ENCODE results near the gene EDAR. TPM values are rescaled to one million over a fixed set of nuclear protein-coding genes. Genes with fewer than 3 reads are reported as not detected.

The EDAR gene
- total and polyA plus RNA-seq, 8 donors = 0.93 to 1.1 TPM; not detected in 6

DNA sequence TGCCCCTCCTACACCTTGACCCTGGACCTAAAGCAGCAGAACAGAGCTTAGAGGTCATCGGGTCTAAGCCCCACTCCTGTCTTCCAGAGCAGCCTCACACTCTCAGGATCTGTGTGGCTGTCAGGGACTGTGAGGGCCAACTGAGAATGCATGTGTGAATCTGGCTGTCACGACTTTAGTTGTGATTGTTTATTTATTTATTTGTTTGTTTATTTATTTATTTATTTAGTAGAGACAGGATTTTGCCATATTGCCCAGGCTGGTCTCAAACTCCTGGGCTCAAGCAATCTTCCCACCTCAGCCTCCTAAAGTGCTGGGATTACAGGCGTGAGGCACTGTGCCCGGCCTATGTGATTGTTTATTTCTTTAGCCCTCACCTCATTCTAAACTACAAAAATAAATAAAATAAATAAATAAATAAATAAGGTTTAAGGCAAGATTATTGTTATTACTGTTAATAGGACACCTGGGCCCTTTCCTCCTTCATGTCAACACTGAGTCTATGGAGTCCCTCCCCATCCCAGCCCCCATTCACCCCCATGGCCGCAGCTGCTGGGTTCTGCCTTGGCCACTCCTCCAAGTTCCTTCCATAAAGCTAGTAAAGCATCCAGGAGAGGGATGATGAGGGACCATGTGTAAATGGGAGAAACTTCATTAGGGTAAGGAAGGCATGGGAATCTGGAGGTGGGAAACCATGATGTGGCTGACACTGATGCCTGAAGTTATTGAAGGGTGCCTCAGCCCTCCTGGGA lies 39.9 kb upstream of the EDAR start:
- 78 to 86% (median 83%) methylated on average over 5 of the region's 5 CpGs for WGBS, 5 donors
- no peaks in the 10 kb centered on the region for H3K27me3 ChIP-seq
- intact Hi-C loops (cut with DNase I; ENCODE audit: low total_unique reads) = no loop called here
- TF ChIP-seq POLR2AphosphoS5 (IDR thresholded peaks at IDR 0.05) = no peak
- no peak for TF ChIP-seq CTCF (IDR thresholded peaks at IDR 0.05)
- TF ChIP-seq POLR2A (IDR thresholded peaks at IDR 0.05) = no peak
- no peak for DNase-seq
- peaks cover 6 to 20% (median 15%) of the 10 kb centered on the region in 4 donors for H3K4me1 ChIP-seq
- no peaks in the 10 kb centered on the region for H3K9me3 ChIP-seq
- no peak overlapping the region for H3K4me3 ChIP-seq
- no peaks in the 10 kb centered on the region for H3K36me3 ChIP-seq
- H3K27ac ChIP-seq = no peak overlapping the region

- Histone ChIP-seq H3K27ac (no peak overlapping the region), H3K4me3 (no peak overlapping the region), H3K4me1 (peaks cover 6 to 20% (median 15%) of the 10 kb centered on the region in 4 donors), H3K27me3 (no peaks in the 10 kb centered on the region), H3K36me3 (no peaks in the 10 kb centered on the region), H3K9me3 (no peaks in the 10 kb centered on the region)
- TF ChIP-seq CTCF (IDR thresholded peaks at IDR 0.05) (no peak), POLR2A (IDR thresholded peaks at IDR 0.05) (no peak), POLR2AphosphoS5 (IDR thresholded peaks at IDR 0.05) (no peak), EP300 (IDR thresholded peaks at IDR 0.05) (no peak)
- peak in 1 of 2 donors; percentile 19 for DNase-seq
- WGBS, 5 donors = 85 to 97% (median 86%) methylated on average over 6 of the region's 6 CpGs
- intact Hi-C loops (cut with DNase I; ENCODE audit: low total_unique reads) = no loop called here
These were observed 39.3 kb upstream of the EDAR start for GRCh38 chr2:109028277-109028676.

DNA sequence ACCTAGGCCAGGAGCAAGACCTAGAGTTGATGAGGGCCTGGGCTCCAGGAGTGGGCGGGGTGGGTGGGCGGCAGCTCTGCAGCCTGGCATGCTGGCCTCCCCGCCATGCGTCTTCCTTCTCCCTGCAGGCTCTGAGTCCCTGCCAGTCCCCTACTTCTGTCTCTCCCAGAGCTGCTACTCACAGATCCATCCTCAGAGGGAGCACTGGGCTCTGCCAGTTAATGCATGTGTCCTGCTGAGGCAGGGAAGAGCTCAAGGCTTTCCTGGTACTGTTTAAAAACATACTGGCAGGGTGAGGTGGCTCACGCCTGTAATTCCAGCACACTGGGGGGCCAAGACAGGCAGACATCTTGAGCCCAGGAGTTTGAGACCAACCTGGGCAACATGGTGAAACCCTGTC lies 38.7 kb upstream of the EDAR start:
- H3K9me3 ChIP-seq = no peaks in the 10 kb centered on the region
- TF ChIP-seq CTCF (IDR thresholded peaks at IDR 0.05) = no peak
- no peak for TF ChIP-seq POLR2A (IDR thresholded peaks at IDR 0.05)
- no peak for TF ChIP-seq EP300 (IDR thresholded peaks at IDR 0.05)
- DNase-seq = no peak
- H3K4me1 ChIP-seq = peaks cover 6 to 17% (median 15%) of the 10 kb centered on the region in 4 donors
- WGBS, 5 donors = 93 to 98% (median 94%) methylated on average over 2 to 5 of the region's 5 CpGs
- no peak overlapping the region for H3K27ac ChIP-seq
- intact Hi-C loops (cut with DNase I; ENCODE audit: low total_unique reads) = no loop called here
- H3K36me3 ChIP-seq = no peaks in the 10 kb centered on the region
- no peaks in the 10 kb centered on the region for H3K27me3 ChIP-seq
- H3K4me3 ChIP-seq = no peak overlapping the region

DNA sequence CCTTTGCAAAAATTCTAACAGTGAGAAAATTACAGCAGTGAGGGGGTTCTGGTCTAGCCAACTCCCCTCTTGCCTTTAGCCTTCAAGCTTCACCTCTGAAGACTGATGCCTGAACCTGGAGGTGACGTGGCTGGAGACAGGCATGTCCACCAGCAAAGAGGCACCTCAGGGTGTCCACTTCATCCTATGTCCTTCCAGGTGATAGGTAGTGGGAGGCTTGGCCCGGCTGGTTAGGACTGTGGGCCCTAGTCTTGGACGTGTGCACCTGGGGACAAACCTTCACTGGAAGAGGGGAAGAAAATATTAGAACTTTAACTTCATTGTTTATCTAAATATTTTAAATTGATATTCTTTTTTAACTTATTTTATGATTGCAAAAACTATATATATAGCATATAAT lies 35.5 kb upstream of the EDAR start:
- no peak overlapping the region for H3K27ac ChIP-seq
- H3K9me3 ChIP-seq = no peaks in the 10 kb centered on the region
- intact Hi-C loops (cut with DNase I; ENCODE audit: low total_unique reads) = no loop called here
- TF ChIP-seq POLR2A (IDR thresholded peaks at IDR 0.05) = no peak
- TF ChIP-seq CTCF (IDR thresholded peaks at IDR 0.05) = no peak
- no peak for TF ChIP-seq EP300 (IDR thresholded peaks at IDR 0.05)
- TF ChIP-seq POLR2AphosphoS5 (IDR thresholded peaks at IDR 0.05) = no peak
- DNase-seq = no peak
- 85 to 92% (median 91%) methylated on average over 3 of the region's 3 CpGs for WGBS, 5 donors
- H3K27me3 ChIP-seq = peaks cover 0 to 8% (median 0%) of the 10 kb centered on the region in 3 donors
- H3K36me3 ChIP-seq = no peaks in the 10 kb centered on the region
- H3K4me1 ChIP-seq = peaks cover 0 to 14% (median 3%) of the 10 kb centered on the region in 4 donors
- H3K4me3 ChIP-seq = no peak overlapping the region

Data from stomach (tissue), 9 donors.